Ovary (tissue), 9 donors: ENCODE results near the gene POLK. TPM values are rescaled to one million over a fixed set of nuclear protein-coding genes. Genes with fewer than 3 reads are reported as not detected.

Experiments
- DNase-seq, 5 donors: peaks; one replicate each; pipeline ENCODE4 v3.0.0-alpha.2; 2019 to 2020
- H3K27ac ChIP-seq, 2 donors: fragments of 200-600 bp; one replicate each; pipeline versions ENCODE4 v1.5.1 to v1.8.0; 2019 to 2022
- H3K27me3 ChIP-seq: fragments of 200-600 bp; one replicate; pipeline ENCODE4 v1.8.0; 2022
- H3K36me3 ChIP-seq: fragments of 200-600 bp; sonication (generic); one replicate; pipeline ENCODE4 v1.5.1; 2019
- H3K4me1 ChIP-seq: one replicate; pipeline ENCODE4 v1.8.1; 2013; ENCODE audit warnings: mild to moderate bottlenecking, moderate library complexity; ENCODE audit not compliant: insufficient read depth
- H3K4me3 ChIP-seq: fragments of 200-600 bp; sonication (generic); one replicate; pipeline ENCODE4 v1.5.1; 2017
- H3K9me3 ChIP-seq, 2 donors: fragments of 200-600 bp in 1 of 2; sonication (generic) in 1 of 2; one replicate each; pipeline versions ENCODE4 v1.5.1 to v1.8.1; 2013 to 2019; ENCODE audit warnings: mild to moderate bottlenecking in 1 of 2, moderate library complexity in 1 of 2
- EP300 ChIP-seq: sonication (generic); formaldehyde crosslinking; IDR thresholded peaks from one replicate; pipeline ENCODE4 v1.6.1; 2017; ENCODE audit warnings: antibody characterized with exemption
- POLR2A ChIP-seq: fragments of 450-650 bp; IDR thresholded peaks from one replicate; pipeline ENCODE4 v1.6.1; 2017; ENCODE audit warnings: antibody characterized with exemption, mild to moderate bottlenecking, moderate library complexity
- WGBS, 3 donors: extraction: QIAGEN DNeasy Blood & Tissue Kit in 1 of 3; methylation state at CpG; one replicate each; pipeline versions ENCODE4 v1.1.5 to v1.1.7; 2013 to 2017; 5-methylcytosine and 5-hydroxymethylcytosine counted together
- intact Hi-C, 4 donors: fragments of 100-400 bp; cut with DNase I; formaldehyde crosslinking; loops; one replicate each; pipeline versions ENCODE4 v1.11.0 to v1.15.1; 2022 to 2023
- polyA plus RNA-seq, 2 donors: library from polyadenylated mRNA; stranded (reverse); fragments of 200-250 nt in 1 of 2; fragments of 350-450 nt in 1 of 2; fragmentation: Illumina TruSeq in 1 of 2; extraction: RNeasy Lipid Tissue Mini Kit (QIAGEN cat#74804) in 1 of 2; gene quantifications; one replicate each; pipeline ENCODE4 v1.2.3, GENCODE V29; 2013 to 2014
- total RNA-seq, 7 donors: library from RNA; depleted of rRNA in 2 of 7; stranded (reverse); fragments of >200 nt in 2 of 7; fragmentation: NEBNext Ultra II Directional in 3 of 7; extraction: Animal tissue kit (Norgen Biotek cat#: 25700) in 3 of 7; gene quantifications; one replicate each; pipeline versions ENCODE4 v1.1.0 to v1.2.4, GENCODE V29; 2016 to 2023
- TF ChIP-seq, protein P1 (sequence below), 3 donors: fragments of 450-650 bp in 2 of 3; fragments of 200-600 bp in 1 of 3; IDR thresholded peaks; one replicate each; pipeline versions ENCODE4 v1.5.1 to v1.8.0; 2016 to 2022; ENCODE audit warnings: antibody characterized with exemption in 3 of 3, mild to moderate bottlenecking in 1 of 3
- donor health status: DM: no; HTN: no; CAD: no; lungs with moderate emphysema.
- donor health status: DM: no; HTN: no; CAD: no.
- donor health status: Bipolar disorder and iron deficiency.
- donor health status: DM: yes; HTN: yes; CAD: no.
- donor health status: DM: no; HTN: no; CAD: no.
- donor health status: DM: yes; HTN: yes; CAD: no.

POLK gene
- total and polyA plus RNA-seq, 9 donors = 9.3 to 41.0 (median 32.4) TPM

- 91 to 97% (median 96%) methylated on average over 4 of the region's 4 CpGs for WGBS, 3 donors
- TF ChIP-seq EP300 = no peak
- TF ChIP-seq POLR2A = no peak
- TF ChIP-seq, protein P1, sequence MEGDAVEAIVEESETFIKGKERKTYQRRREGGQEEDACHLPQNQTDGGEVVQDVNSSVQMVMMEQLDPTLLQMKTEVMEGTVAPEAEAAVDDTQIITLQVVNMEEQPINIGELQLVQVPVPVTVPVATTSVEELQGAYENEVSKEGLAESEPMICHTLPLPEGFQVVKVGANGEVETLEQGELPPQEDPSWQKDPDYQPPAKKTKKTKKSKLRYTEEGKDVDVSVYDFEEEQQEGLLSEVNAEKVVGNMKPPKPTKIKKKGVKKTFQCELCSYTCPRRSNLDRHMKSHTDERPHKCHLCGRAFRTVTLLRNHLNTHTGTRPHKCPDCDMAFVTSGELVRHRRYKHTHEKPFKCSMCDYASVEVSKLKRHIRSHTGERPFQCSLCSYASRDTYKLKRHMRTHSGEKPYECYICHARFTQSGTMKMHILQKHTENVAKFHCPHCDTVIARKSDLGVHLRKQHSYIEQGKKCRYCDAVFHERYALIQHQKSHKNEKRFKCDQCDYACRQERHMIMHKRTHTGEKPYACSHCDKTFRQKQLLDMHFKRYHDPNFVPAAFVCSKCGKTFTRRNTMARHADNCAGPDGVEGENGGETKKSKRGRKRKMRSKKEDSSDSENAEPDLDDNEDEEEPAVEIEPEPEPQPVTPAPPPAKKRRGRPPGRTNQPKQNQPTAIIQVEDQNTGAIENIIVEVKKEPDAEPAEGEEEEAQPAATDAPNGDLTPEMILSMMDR (IDR thresholded peaks at IDR 0.05) = no peak
- Histone ChIP-seq H3K4me1 (peaks cover 5% of the 10 kb centered on the region), H3K4me3 (no peak overlapping the region), H3K9me3 (no peaks in the 10 kb centered on the region), H3K27me3 (no peaks in the 10 kb centered on the region), H3K27ac (no peak overlapping the region), H3K36me3 (no peaks in the 10 kb centered on the region)
- intact Hi-C loops = no loop called here
- DNase-seq = no peak
Observed at GRCh38 chr5:75622564-75622963, 110.9 kb downstream of the POLK start.

DNA sequence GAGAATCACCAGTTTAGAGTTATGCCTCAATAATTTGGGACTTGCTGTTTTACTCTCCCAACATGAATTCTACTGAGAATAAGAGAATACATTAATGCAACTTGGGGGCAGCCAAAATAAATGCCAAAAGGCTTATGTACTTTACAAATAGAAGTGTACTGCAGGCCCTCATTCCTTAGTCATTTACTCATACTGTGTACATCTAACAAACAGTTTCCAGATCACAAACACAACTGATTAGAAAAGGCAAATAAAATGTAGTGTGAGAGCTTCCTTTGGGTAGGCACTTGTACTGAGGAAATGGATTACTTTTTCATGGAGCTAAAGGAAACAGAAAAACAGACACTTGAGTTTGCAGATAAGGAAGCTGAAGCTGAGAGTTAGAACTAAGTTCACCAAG is 112.2 kb downstream of the POLK start:
- intact Hi-C loops = no loop called here
- Histone ChIP-seq H3K27me3 (no peaks in the 10 kb centered on the region), H3K27ac (no peak overlapping the region), H3K9me3 (no peaks in the 10 kb centered on the region), H3K4me3 (no peak overlapping the region), H3K36me3 (no peaks in the 10 kb centered on the region), H3K4me1 (peaks cover 3% of the 10 kb centered on the region)
- DNase-seq = no peak
- TF ChIP-seq POLR2A = no peak
- TF ChIP-seq EP300 = no peak
- TF ChIP-seq, protein P1 (IDR thresholded peaks at IDR 0.05) = no peak

DNA sequence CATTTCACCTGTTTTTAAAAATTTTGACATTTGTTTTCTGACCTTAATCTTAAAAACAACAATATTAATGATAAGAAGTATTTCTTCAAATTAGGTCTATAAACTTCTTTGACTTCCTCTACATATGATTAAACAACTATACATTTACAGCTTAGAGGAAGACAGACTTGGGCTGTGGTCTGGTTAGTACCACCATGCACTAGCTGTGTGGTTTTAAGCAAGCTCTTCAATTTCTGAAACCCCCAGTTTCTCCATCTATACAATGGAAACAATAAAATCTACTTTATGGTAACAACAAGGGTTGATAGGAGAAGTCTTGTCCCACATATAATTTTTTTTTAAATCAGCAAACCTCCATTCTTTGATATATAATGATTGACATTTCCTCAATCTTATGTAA is 115.3 kb downstream of the POLK start:
- no peaks in the 10 kb centered on the region for H3K27me3 ChIP-seq
- no peak overlapping the region for H3K27ac ChIP-seq
- H3K9me3 ChIP-seq = no peaks in the 10 kb centered on the region
- H3K36me3 ChIP-seq = no peaks in the 10 kb centered on the region
- no peak for DNase-seq
- TF ChIP-seq, protein P1 (IDR thresholded peaks at IDR 0.05) = no peak
- TF ChIP-seq POLR2A = no peak
- TF ChIP-seq EP300 = no peak
- H3K4me3 ChIP-seq = no peak overlapping the region
- intact Hi-C loops = no loop called here
- H3K4me1 ChIP-seq = peaks cover 1% of the 10 kb centered on the region

- Histone ChIP-seq H3K27me3 (no peaks in the 10 kb centered on the region), H3K27ac (no peak overlapping the region), H3K36me3 (no peaks in the 10 kb centered on the region), H3K4me3 (no peak overlapping the region), H3K4me1 (peaks cover 1% of the 10 kb centered on the region), H3K9me3 (no peaks in the 10 kb centered on the region)
- intact Hi-C loops = no loop called here
- no peak for DNase-seq
- TF ChIP-seq EP300 (no peak), POLR2A (no peak)
- TF ChIP-seq, protein P1 (IDR thresholded peaks at IDR 0.05) = no peak
- WGBS, 3 donors = 98 to 100% (median 100%) methylated on average over 1 of the region's 1 CpG
Observed at GRCh38 chr5:75627801-75628200, 116.1 kb downstream of the POLK start.

DNA sequence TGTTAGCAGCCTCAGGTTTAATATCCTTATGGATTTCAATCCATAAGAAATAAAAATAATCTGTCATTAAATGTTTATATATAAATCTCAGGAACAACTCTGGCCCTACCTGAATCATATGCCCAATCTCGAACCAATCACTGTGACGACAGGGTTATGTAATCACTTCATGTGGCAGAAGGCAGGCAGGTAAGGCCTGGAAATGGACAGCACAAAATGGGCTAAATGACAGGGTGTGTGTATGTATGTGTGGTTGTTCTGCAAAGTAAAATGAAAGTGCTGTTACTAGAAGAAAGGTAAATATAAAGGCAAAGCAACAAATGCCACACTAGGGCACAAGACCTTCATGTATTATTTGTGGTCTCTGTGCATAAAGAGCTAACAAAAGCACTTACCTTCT is 119.2 kb downstream of the POLK start:
- 96 to 99% (median 98%) methylated on average over 2 of the region's 2 CpGs for WGBS, 3 donors
- H3K4me1 ChIP-seq = no peaks in the 10 kb centered on the region
- no peak for TF ChIP-seq POLR2A
- TF ChIP-seq, protein P1 (IDR thresholded peaks at IDR 0.05) = no peak
- no peak for TF ChIP-seq EP300

More for the DNA sequence above, 119.2 kb downstream of the POLK start:
- Histone ChIP-seq H3K27ac (no peak overlapping the region), H3K27me3 (no peaks in the 10 kb centered on the region), H3K4me3 (no peak overlapping the region), H3K9me3 (no peaks in the 10 kb centered on the region), H3K36me3 (no peaks in the 10 kb centered on the region)
- no peak for DNase-seq
- intact Hi-C loops = no loop called here
